GM10266 (cell line): ENCODE measurements around the gene RPTOR.

Source experiments
- DNase-seq: peaks from one replicate; pipeline ENCODE4 v3.0.0; 2012; ENCODE audit errors: extremely low spot score
- TF ChIP-seq, protein P1 (sequence below): IDR thresholded peaks from 2 replicates; pipeline ENCODE4 v1.5.1; 2012; ENCODE audit warnings: mild to moderate bottlenecking, low read depth; ENCODE audit not compliant: control insufficient read depth, insufficient read depth; ENCODE audit errors: missing control alignments

Gene RPTOR

DNA sequence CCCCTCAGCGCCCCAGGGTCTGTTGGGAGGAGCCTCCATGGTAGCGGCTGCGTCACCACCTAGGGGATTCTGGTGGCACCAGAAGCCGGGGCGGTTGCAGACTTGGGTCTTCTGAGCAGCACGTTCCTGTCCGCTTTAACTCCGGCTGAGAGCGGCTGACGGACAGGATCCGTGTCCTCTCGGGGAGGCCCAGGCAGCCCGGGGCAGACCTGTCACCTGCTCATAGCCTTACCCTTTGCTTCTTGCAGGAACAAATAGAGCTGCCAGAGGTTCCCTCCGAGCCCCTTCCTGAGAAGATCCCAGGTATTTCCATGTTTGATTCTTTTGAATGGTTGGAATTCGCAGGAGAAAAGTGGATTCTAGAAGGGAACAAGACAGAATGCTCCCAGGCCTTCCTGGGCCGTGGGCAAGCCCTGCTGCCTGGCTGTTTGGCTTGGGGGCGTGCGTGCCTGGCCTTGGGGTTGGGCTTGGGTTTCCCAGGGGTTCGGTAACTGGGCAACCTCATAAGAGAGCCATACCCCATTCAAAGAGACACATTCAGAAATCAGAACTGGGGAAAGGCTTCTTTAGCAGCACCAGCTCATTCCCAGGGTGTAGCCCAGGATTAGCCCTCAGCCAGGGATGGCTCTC lies 453.6 kb downstream of the RPTOR start:
- DNase-seq = peak; percentile 31
- TF ChIP-seq, protein P1, sequence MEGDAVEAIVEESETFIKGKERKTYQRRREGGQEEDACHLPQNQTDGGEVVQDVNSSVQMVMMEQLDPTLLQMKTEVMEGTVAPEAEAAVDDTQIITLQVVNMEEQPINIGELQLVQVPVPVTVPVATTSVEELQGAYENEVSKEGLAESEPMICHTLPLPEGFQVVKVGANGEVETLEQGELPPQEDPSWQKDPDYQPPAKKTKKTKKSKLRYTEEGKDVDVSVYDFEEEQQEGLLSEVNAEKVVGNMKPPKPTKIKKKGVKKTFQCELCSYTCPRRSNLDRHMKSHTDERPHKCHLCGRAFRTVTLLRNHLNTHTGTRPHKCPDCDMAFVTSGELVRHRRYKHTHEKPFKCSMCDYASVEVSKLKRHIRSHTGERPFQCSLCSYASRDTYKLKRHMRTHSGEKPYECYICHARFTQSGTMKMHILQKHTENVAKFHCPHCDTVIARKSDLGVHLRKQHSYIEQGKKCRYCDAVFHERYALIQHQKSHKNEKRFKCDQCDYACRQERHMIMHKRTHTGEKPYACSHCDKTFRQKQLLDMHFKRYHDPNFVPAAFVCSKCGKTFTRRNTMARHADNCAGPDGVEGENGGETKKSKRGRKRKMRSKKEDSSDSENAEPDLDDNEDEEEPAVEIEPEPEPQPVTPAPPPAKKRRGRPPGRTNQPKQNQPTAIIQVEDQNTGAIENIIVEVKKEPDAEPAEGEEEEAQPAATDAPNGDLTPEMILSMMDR = no peak

DNA sequence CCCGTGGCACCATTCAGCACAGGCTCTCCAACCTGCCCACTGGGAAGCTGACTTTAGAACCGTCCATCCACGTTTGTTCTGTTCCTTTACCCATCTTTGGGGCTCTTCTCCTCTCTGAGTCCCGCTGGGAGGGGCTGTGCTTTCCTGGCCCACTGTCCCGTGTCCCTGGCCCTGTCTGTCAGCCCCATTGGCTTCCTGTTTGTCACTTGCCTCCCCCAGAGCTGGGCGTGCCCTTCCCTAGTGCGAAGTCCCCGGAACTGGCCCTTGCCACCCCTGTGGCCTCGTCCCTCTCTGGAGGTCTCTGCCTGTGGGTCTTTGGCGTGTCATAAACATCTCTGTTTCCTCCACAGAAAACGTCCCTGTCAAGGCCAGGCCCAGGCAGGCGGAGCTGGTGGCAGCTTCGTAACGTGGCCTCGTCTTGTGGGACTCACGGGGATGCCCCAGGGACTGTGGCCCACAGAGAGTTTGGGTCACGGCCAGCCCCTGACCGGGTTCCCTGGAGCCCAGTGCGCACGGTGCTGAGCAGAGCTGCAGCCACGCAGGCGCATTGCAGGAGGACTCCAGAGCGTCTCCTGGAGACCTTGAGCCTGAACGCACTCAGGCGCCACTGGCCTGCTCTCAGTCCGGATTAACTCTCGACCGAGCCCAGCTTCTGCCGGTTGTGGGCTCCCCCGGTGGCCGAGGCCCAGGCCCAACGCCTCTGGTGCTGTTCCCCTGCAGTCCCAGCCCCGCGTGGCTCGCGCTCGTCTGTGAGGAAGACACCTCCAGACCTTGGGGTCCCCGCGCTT lies 454.3 kb downstream of the RPTOR start:
- TF ChIP-seq, protein P1 = no peak
- peak; percentile 18 for DNase-seq

DNA sequence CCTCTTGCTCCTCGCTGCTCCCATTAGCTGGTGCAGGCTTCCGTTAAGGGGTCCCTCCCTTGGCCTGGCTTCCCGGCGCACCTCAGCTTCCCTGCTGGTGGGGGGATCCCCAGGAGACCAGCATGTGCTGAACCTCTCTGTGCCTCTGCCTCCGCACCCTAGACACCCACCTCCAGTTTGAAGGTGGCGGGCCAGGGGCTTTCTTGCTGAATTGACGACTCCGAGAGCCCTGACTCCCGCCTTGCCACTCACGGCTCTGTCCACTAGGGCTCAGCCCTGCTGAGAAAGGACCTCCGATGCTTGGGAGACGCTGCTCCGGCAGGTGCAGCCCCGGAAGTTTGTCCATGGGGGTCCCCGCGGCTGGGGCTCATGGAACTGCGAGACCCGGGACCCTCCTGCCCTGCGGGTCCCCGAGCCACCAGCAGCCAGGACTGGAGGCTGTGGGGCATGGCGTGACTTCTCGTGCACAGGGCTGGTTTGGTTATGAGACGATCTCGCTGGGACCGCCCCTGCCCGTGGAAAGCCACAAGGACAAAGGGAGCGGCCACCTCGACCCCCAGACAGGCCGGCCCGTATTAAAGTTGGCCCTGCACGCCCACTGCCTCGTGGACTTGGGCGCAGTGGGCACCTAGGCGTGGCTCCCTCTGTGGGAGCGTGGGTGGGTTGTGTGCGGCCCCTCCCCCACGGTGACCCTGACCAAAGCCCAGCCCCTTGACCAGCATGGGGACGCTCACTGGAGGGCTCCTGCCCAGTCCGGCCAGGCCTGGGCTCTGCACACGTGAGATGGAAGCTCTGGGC lies 455.1 kb downstream of the RPTOR start:
- peak; percentile 17 for DNase-seq
- TF ChIP-seq, protein P1 = no peak

DNA sequence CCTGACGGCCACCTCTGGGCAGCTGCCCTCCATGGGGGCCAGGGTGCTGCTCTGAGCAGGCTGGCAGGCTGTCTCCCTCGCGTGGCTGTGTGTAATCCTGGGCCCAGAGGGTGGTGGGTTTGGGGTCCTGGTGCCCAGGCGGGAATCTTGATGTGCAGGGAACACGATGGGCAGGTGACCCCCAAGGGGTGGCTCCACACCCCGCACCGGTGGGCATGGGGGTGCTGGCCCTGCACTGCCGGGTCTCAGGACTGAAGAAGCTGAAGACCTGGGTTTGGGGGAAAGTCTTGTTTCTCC lies 455.6 kb downstream of the RPTOR start:
- DNase-seq = peak; percentile 30
- TF ChIP-seq, protein P1 = no peak

DNA sequence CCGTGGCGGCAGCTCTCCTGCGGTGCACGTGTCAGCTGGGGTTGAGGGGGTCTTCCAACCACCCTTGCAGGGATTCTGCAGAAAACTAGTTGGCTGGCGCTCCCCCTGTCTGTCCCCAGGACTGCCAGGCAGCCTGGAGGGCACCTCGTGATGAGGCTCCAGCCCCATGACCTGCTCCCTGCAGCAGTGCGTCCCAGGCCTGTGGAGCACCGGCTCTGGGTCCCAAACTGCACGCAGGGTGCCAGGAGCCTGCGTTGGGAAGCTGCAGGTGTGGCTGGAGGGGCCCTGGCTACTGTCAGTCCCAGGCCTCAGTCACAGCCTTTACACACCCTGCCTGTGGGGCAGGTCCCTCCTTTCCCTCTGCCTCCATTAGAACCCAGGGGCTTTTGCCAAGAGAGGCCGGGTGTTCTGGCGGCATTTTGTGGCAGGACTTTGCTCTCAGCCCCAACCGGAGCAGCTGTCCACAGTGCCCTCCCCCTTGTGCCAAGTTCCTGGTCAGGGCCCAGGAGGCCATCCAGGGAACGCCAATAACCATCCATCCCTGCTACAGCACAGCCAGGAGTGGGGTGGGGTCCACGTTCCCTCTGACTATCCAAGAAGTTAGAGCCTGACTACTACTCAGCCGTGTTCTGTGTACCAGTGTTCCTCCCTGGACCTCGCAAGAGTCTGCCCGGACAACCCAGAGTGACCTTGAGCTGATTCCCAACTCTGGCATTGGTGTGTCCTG lies 456.2 kb downstream of the RPTOR start:
- TF ChIP-seq, protein P1 = no peak
- peak; percentile 27 for DNase-seq

DNA sequence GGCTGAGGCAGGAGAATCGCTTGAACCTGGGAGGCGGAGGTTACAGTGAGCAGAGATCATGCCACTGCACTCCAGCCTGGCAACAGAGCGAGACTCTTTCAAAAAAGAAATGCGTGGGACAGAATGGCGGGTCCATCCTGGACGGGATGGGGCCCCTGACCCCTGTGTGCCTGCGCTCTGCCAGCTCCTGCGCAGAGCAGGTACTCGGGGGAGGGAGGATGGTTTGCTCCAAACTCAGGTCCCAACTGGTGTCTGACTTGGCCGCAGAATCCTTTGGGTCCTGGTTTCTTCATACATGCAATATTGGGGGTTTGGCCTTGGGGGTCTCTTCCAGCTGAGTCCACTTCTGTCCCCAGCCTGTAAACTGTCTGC lies 457.4 kb downstream of the RPTOR start:
- peak; percentile 33 for DNase-seq
- TF ChIP-seq, protein P1 = no peak
